NCI-H526 treated with DMSO at 0.1 percent for 48 hours (cell line): ENCODE data around the gene EFCAB12.
A peak's percentile ranks its signal among the peaks of the same experiment; 100 is the strongest.
"Not testable (repeated sequence)": the region's sequence is repeated elsewhere in the genome, so short reads cannot be mapped to it uniquely, and the experiment has no call there.

ENCODE experiments used
- DNase-seq: peaks from one replicate; lab custom pipeline; 2025; lab: John Stamatoyannopoulos, UW

The EFCAB12 gene

GRCh38 chr3:129392106-129392887 lies 36.1 kb downstream of the EFCAB12 start:
- not testable (repeated sequence) for DNase-seq

- DNase-seq = not testable (repeated sequence)
Observed at GRCh38 chr3:129391583-129391982, 36.9 kb downstream of the EFCAB12 start.

- no peak for DNase-seq
Observed at GRCh38 chr3:129389572-129389937, 38.9 kb downstream of the EFCAB12 start.

- peak; percentile 11 for DNase-seq
Observed at GRCh38 chr3:129388791-129389571, 39.5 kb downstream of the EFCAB12 start.

- DNase-seq = no peak
Observed at GRCh38 chr3:129387487-129387886, 40.9 kb downstream of the EFCAB12 start.

- peak; percentile 28 for DNase-seq
Observed at GRCh38 chr3:129386984-129387383, 41.5 kb downstream of the EFCAB12 start.

- not testable (repeated sequence) for DNase-seq
Observed at GRCh38 chr3:129385507-129385906, 42.9 kb downstream of the EFCAB12 start.

- no peak for DNase-seq
Observed at GRCh38 chr3:129384594-129385323, 43.7 kb downstream of the EFCAB12 start.

- DNase-seq = not testable (repeated sequence)
Observed at GRCh38 chr3:129384103-129384502, 44.3 kb downstream of the EFCAB12 start.

- DNase-seq = peak; percentile 36
Observed at GRCh38 chr3:129383292-129383860, 45.1 kb downstream of the EFCAB12 start.

GRCh38 chr3:129382366-129382765 lies 46.1 kb downstream of the EFCAB12 start:
- DNase-seq = no peak

- no peak for DNase-seq
Observed at GRCh38 chr3:129379582-129380358, 48.7 kb downstream of the EFCAB12 start.

- DNase-seq = no peak
Observed at GRCh38 chr3:129378949-129379348, 49.5 kb downstream of the EFCAB12 start.

GRCh38 chr3:129377615-129378014 lies 50.8 kb downstream of the EFCAB12 start:
- no peak for DNase-seq

GRCh38 chr3:129375099-129375498 lies 53.3 kb downstream of the EFCAB12 start:
- no peak for DNase-seq

- DNase-seq = no peak
Observed at GRCh38 chr3:129371041-129371826, 57.2 kb downstream of the EFCAB12 start.

- DNase-seq = no peak
Observed at GRCh38 chr3:129370248-129370964, 58.0 kb downstream of the EFCAB12 start.

GRCh38 chr3:129369711-129370110 lies 58.7 kb downstream of the EFCAB12 start:
- no peak for DNase-seq

- DNase-seq = no peak
Observed at GRCh38 chr3:129367821-129368220, 60.6 kb downstream of the EFCAB12 start.

- no peak for DNase-seq
Observed at GRCh38 chr3:129366312-129366831, 62.1 kb downstream of the EFCAB12 start.
